SHP77 treated with DMSO at 0.1 percent for 48 hours (cell line): ENCODE data around the gene TMED8.

Source experiments
- DNase-seq: peaks from one replicate; lab custom pipeline; 2025; lab: John Stamatoyannopoulos, UW

TMED8 gene

GRCh38 chr14:77296155-77296554 is 80.7 kb downstream of the TMED8 start:
- DNase-seq: no peak

GRCh38 chr14:77290705-77291104 is 86.2 kb downstream of the TMED8 start:
- DNase-seq: no peak

GRCh38 chr14:77286576-77286975 is 90.3 kb downstream of the TMED8 start:
- no peak for DNase-seq
